ENCODE measurements around the gene GPN2. TPM values are rescaled to one million over a fixed set of nuclear protein-coding genes. Genes with fewer than 3 reads are reported as not detected.

Gene GPN2
- total RNA-seq, 2 experiments from 2014 or later, result 17.5 to 46.6 TPM

- POLR2A ChIA-PET, result interaction anchor here (1.0 kb wide), 2 partner anchors 9 to 36 kb away, joined by 3 to 4 read pairs; no protein-coding TSS in a partner anchor
- DNase-seq (ENCODE audit: low spot score), result no peak
Measured at GRCh38 chr1:26861286-26861701, 28.8 kb downstream of the GPN2 start.

GRCh38 chr1:26858891-26859640 lies 31.0 kb downstream of the GPN2 start:
- BruUV-seq (replicated peaks), result no TSS peak
- H3K79me2 ChIP-seq (ENCODE audit: insufficient read depth, low read depth, low read length), result no peaks in the 10 kb centered on the region
- peaks cover 20% of the 10 kb centered on the region for H3K4me1 ChIP-seq (ENCODE audit: insufficient read depth, low read length, poor library complexity, severe bottlenecking)
- DNase-seq (ENCODE audit: low spot score), result no peak
- POLR2A ChIA-PET, result interaction anchor here (0.6 to 2.6 kb wide), 7 partner anchors 9 to 37 kb away, joined by 3 to 8 read pairs (median 4); no protein-coding TSS in a partner anchor
- H3K36me3 ChIP-seq (ENCODE audit: insufficient read depth, low read length), result peaks cover 3% of the 10 kb centered on the region; the same call in 1 of the 2 replicates
- no peak overlapping the region for H3K27ac ChIP-seq (ENCODE audit: low read depth, low read length, poor library complexity, severe bottlenecking)
- no peak overlapping the region for H3K4me2 ChIP-seq (ENCODE audit: low read length)
- no peaks in the 10 kb centered on the region for H4K20me1 ChIP-seq (ENCODE audit: insufficient read depth, low read length)
- no peaks in the 10 kb centered on the region for H3K9me3 ChIP-seq (ENCODE audit: low read length)
- no peak overlapping the region for H3K4me3 ChIP-seq (ENCODE audit: low read depth, low read length, poor library complexity, severe bottlenecking)
- CTCF ChIA-PET (ENCODE audit: unreplicated experiment), result interaction anchor here (0.5 to 1.1 kb wide), 3 partner anchors 28 to 260 kb away, joined by 3 read pairs; no protein-coding TSS in a partner anchor
- TF ChIP-seq CTCF (conservative IDR thresholded peaks at IDR 0.05; ENCODE audit: low read length) (no peak), EZH2phosphoT487 (IDR thresholded peaks at IDR 0.05; ENCODE audit: borderline replicate concordance, low read depth, low read length) (no peak)
- H2AFZ ChIP-seq (ENCODE audit: low read length), result no peak overlapping the region
- no peaks in the 10 kb centered on the region for H3K9me2 ChIP-seq (ENCODE audit: insufficient read depth, low read length)
- intact Hi-C loops (cut with micrococcal nuclease; ENCODE audit: unreplicated experiment), result no loop called here

More at GRCh38 chr1:26861286-26861701, 28.8 kb downstream of the GPN2 start:
- BruUV-seq (replicated peaks), result no TSS peak
- no peak overlapping the region for H3K4me2 ChIP-seq (ENCODE audit: low read length)
- intact Hi-C loops (cut with micrococcal nuclease; ENCODE audit: unreplicated experiment), result no loop called here
- H3K79me2 ChIP-seq (ENCODE audit: insufficient read depth, low read depth, low read length), result no peaks in the 10 kb centered on the region
- CTCF ChIA-PET (ENCODE audit: unreplicated experiment), result no interaction called here
- H3K4me3 ChIP-seq (ENCODE audit: low read depth, low read length, poor library complexity, severe bottlenecking), result no peak overlapping the region
- TF ChIP-seq CTCF (conservative IDR thresholded peaks at IDR 0.05; ENCODE audit: low read length) (no peak), EZH2phosphoT487 (IDR thresholded peaks at IDR 0.05; ENCODE audit: borderline replicate concordance, low read depth, low read length) (no peak)
- H3K9me2 ChIP-seq (ENCODE audit: insufficient read depth, low read length), result no peaks in the 10 kb centered on the region
- no peaks in the 10 kb centered on the region for H3K9me3 ChIP-seq (ENCODE audit: low read length)
- H3K36me3 ChIP-seq (ENCODE audit: insufficient read depth, low read length), result no peaks in the 10 kb centered on the region
- H3K27ac ChIP-seq (ENCODE audit: low read depth, low read length, poor library complexity, severe bottlenecking), result no peak overlapping the region
- H3K4me1 ChIP-seq (ENCODE audit: insufficient read depth, low read length, poor library complexity, severe bottlenecking), result peaks cover 28% of the 10 kb centered on the region
- H2AFZ ChIP-seq (ENCODE audit: low read length), result no peak overlapping the region
- H4K20me1 ChIP-seq (ENCODE audit: insufficient read depth, low read length), result no peaks in the 10 kb centered on the region

GRCh38 chr1:26858160-26858559 lies 31.9 kb downstream of the GPN2 start:
- CTCF ChIA-PET (ENCODE audit: unreplicated experiment), result interaction anchor here (1.0 to 1.1 kb wide), 2 partner anchors 29 to 259 kb away, joined by 3 read pairs; no protein-coding TSS in a partner anchor
- peaks cover 12% of the 10 kb centered on the region; the same call in 1 of the 2 replicates for H3K36me3 ChIP-seq (ENCODE audit: insufficient read depth, low read length)
- no peak for DNase-seq (ENCODE audit: low spot score)
- POLR2A ChIA-PET, result interaction anchor here (0.7 to 2.6 kb wide), 5 partner anchors 10 to 28 kb away, joined by 3 to 8 read pairs (median 4); no protein-coding TSS in a partner anchor
- no peak overlapping the region for H3K4me3 ChIP-seq (ENCODE audit: low read depth, low read length, poor library complexity, severe bottlenecking)
- H3K4me2 ChIP-seq (ENCODE audit: low read length), result no peak overlapping the region
- no peaks in the 10 kb centered on the region for H3K9me2 ChIP-seq (ENCODE audit: insufficient read depth, low read length)
- no peaks in the 10 kb centered on the region for H4K20me1 ChIP-seq (ENCODE audit: insufficient read depth, low read length)
- H3K27ac ChIP-seq (ENCODE audit: low read depth, low read length, poor library complexity, severe bottlenecking), result no peak overlapping the region
- TF ChIP-seq CTCF (conservative IDR thresholded peaks at IDR 0.05; ENCODE audit: low read length) (no peak), EZH2phosphoT487 (IDR thresholded peaks at IDR 0.05; ENCODE audit: borderline replicate concordance, low read depth, low read length) (no peak)
- no TSS peak for BruUV-seq (replicated peaks)
- intact Hi-C loops (cut with micrococcal nuclease; ENCODE audit: unreplicated experiment), result no loop called here
- peaks cover 11% of the 10 kb centered on the region for H3K4me1 ChIP-seq (ENCODE audit: insufficient read depth, low read length, poor library complexity, severe bottlenecking)
- H3K9me3 ChIP-seq (ENCODE audit: low read length), result no peaks in the 10 kb centered on the region
- no peak overlapping the region for H2AFZ ChIP-seq (ENCODE audit: low read length)
- H3K79me2 ChIP-seq (ENCODE audit: insufficient read depth, low read depth, low read length), result no peaks in the 10 kb centered on the region
